NCI-H1694 treated with DMSO at 0.1 percent for 48 hours (cell line): ENCODE results near the gene FAM228A.
"Not testable (repeated sequence)": the region's sequence is repeated elsewhere in the genome, so short reads cannot be mapped to it uniquely, and the experiment has no call there.

ENCODE experiments used
- DNase-seq: peaks from one replicate; lab custom pipeline; 2025; lab: John Stamatoyannopoulos, UW

Gene FAM228A

DNA sequence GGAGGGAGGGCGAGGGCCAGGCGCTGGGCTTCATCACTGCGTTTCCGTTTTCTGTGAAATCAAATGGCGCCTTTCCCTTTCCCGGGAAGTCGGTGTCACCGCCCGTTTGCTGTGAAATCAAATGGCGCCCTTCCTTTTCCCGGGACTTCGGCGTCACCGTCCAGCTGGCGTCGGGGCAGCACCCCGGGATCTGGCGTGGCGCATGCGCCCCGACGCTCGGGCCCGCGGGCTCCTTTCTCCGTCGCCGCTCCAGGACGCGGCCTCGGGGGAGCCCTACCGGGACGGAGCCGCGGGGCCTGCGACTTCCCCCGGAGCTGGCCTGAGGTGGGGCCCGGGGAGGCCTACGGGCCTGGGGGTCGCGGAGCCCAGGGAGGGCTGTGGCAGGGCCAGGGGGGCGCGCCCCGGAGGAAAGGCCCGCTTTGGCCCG is at the start of gene FAM228A:
Gene FAM228A (plus strand): TSS at position 203 of the 427 bp plus-strand sequence. CDS start 428 bp downstream, outside the sequence.
- DNase-seq, result no peak

DNA sequence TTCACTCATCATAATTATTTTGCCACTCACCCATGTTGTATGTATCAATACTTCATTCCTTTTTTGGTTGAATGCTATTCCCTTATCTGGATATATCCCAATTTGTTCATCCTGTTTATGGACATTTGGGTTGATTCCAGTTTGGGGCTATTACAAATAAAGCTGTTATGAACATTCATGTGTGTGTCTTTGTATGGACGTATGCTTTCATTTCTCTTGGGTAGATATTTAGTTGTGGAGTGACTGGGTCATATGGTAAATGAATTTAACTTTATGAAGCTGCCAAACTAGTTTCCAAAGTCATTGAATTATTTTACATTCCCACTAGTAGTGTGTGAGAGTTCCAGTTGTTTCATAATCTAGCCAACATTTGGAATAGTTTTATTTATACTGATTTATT is 48.9 kb upstream of the FAM228A start:
- DNase-seq, result no peak

GRCh38 chr2:24132543-24132942 is 42.3 kb upstream of the FAM228A start:
- DNase-seq, result no peak

GRCh38 chr2:24140305-24140704 is 34.5 kb upstream of the FAM228A start:
- DNase-seq, result not testable (repeated sequence)

DNA sequence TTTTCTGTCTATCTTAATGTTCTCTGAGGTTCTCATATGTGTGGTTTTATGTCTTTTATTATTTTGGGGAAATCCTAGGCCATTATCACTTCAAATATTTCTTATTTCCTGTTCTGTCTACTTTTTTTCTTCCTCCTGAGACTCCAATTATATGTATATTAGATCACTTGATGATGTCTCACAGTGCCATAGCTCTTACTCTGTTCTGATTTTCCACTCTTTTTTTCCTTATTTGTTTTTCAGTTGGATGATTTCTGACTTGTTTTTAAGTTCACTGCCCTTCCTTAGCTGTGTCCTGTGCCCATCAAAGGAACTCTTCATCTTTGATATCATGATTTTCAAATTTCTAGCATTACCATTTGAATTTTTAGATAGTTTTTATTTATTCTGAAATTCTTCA is 27.5 kb upstream of the FAM228A start:
- DNase-seq, result no peak

DNA sequence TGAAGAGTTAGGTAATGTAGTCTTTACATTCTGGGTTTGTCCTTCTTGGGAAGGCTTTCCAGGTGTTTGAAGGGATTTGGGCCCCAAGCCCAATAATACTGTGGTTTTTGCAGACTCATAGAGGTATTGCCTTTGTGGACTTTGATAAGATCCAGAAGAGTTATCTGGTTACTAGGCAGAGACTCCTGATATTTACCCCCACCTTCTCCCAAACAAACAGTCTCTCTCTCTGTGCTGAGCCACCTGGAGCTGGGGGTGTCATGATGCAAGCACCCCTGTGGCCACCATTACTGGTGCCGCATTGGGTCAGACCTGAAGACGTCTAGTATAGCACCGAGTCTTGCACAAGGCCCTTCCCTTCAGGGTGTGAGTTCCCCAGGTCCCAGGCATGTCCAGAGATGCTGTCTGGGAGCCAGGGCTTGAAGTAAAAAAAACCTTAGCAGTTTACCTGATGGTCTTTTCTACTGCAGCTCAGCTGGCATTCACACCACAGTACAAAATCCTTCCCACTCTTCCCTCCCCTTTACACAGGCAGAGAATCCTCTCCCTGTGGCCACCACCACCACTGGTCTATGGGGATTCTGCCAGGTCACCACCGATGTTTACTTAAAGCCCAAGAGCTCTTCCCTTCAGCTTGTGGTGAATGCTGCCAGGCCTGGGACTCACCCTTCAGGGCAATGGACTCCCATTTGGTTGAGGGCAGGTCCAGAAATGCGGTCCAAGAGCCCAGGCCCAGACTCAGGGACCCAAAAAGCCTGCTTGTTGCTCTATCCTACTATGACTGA is 22.2 kb upstream of the FAM228A start:
- no peak for DNase-seq

GRCh38 chr2:24153478-24153877 is 21.4 kb upstream of the FAM228A start:
- no peak for DNase-seq

DNA sequence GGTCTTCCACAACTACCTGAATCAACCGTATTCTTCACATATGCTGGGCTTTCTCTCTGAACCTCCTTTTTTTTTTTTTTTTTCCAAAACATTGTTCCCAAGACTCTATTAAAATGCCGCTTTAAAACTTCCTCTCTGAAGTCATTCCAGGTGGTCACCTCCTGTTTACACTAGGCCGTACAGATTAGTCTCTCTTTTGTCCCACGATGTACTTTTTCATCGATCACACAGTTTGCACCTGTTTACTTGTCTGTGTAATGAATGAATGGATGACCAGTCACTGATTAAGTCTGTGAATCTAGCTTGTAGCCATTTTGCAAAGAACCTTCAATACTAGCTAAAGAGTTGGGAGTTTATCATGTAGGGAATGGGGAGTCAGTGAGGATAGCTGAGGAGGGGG is 16.7 kb upstream of the FAM228A start:
- DNase-seq, result no peak

DNA sequence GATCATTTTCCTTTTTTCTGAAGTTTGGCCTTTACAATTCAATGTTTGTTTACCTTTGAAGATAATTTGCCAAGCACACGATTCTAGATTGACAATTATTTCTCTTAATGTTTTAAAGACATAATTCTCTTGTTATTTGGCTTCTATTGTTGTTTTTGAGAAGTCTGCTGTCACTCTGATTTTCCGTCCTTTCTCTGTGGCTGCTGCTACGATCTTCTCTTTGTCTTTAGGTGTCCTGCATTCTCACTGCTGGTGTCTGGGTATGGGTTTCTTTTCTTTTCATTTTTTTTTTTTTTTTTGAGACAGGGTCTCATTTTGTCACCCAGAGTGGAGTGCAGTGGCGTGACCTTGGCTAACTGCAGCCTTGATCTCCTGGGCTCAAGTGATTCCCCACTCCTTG is 15.1 kb upstream of the FAM228A start:
- DNase-seq, result no peak

DNA sequence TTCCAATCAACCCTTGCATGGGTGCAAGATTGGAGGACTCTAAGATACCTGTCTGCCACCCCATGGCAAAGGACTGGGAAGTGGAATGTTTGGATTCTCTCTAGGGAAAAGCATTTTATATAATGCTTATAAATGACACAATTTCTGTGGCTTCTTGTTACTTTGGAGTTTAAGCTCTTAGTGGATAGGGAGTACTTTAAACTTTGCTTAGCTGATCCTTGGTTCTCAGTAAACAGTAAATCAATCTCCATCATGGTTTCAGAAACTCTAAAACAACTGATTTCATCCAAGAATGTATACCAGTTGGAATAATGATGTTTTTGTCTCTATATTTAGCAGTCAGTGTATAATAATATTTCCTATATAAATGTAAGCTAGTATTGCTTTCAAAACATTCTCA is 14.1 kb upstream of the FAM228A start:
- DNase-seq, result no peak

DNA sequence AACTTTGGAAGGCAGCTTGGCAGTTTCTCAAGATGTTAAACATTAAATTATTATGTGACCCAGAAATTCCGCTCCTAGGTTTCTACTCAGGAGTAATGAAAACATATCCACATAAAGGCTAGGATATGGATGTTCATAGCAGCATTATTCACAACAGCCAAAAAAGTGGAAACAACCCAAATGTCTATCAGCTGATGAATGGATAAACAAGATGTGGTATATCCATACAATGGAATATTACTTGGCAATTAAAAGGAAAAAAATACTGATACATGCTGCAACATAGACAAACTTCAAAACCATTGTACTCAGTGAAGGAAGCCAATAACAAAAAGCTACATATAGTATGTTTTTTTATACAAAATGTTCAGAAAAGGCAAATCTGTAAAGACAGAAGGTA is 12.4 kb upstream of the FAM228A start:
- no peak for DNase-seq

- no peak for DNase-seq
These were observed 11.7 kb upstream of the FAM228A start for GRCh38 chr2:24163186-24163585.

DNA sequence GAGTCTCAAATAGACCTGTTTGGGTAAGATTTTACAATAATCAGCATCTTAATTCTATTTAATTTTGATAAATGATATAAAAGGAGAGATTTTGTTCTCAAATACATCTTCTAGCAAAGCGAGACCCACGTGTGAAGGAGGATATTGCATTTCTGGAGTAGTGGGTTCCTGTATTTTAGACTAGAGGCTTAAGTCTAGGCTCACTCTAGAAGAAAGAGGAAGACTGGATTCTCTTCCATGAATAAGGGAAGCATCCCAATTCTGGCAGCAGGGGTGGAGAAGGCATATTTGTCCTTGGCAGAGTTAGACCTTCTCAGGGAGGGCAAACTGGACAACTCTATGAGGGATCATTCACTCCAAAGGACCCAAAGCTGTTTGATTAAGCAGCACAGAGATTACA is 11.3 kb upstream of the FAM228A start:
- DNase-seq, result no peak

GRCh38 chr2:24164416-24164973 is 10.4 kb upstream of the FAM228A start:
- DNase-seq, result no peak

- DNase-seq, result no peak
These were observed 5.8 kb upstream of the FAM228A start for GRCh38 chr2:24169023-24169422.

GRCh38 chr2:24175631-24176187 is 856 bp downstream of the FAM228A start:
- no peak for DNase-seq

DNA sequence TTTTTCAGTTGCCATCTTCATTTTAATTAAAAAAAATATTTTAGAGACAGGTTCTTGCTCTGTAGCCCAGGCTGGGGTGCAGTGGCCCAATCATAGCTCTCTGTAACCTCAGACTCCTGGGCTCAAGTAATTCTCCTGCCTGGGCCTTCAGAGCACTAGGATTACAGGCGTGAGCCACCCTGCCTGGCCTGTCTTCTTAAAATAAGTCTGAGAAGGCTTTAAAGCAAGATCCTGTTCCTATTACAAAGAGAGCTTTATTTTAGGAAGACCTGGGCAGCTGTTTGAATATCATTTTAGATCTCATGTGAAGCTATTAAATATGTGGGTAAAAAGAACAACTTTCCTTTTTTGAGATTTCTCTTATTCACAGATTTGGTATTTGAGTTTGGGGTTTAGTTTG is 1.5 kb downstream of the FAM228A start:
- DNase-seq, result no peak

- no peak for DNase-seq
These were observed 4.8 kb downstream of the FAM228A start for GRCh38 chr2:24179683-24180082.

DNA sequence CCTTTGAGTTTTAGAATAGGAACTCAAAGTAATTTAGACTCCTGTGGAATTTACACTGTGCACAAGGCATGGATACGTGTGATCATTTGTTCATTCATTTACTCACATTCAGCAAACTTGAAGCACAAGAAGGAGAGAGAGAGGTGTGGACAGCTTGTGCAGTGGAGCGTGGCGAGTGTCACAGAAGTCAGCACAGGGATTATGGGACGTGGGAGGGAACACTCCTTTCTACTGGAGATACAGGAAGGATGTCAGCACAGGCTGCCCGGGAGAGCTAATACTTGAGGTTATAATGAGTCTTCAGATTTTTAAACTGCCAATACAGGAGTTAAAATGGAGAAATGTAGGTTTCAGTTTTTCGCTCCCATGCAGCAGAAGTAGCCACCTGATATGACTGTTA is 7.0 kb downstream of the FAM228A start:
- DNase-seq, result no peak

GRCh38 chr2:24182507-24182906 is 7.7 kb downstream of the FAM228A start:
- DNase-seq, result no peak

DNA sequence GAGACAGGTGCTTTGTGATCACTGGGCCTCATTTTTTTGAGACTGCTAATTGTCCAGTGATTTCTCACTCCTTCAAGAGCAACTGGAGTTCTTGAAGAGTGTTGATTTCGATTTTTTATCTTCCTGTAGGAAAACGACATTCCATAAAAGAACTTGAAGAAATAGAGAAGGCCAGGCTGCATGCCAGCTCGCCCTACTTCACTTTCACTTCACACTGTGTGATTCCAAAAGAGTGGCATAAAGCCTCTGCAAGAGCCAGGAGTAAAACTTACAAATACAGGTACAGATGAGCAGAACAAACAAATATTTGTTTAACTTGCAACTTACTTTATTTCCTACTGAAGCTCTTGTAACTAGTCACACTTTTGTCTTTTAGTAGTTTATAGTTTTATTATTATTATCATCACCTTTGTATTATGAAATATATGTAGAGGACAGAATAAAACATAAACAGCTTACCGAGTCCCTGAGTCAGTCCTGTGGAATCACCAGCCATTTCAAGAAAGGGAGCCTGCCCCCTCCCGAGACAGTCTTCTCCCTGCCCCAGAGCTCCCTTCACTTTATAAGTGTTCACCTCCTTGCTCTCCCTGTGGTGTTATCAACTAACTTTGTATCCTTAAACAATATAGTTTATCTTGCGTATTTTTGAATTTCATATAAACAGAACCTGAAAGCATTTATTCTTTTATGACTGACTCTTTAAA is 8.7 kb downstream of the FAM228A start:
- no peak for DNase-seq

DNA sequence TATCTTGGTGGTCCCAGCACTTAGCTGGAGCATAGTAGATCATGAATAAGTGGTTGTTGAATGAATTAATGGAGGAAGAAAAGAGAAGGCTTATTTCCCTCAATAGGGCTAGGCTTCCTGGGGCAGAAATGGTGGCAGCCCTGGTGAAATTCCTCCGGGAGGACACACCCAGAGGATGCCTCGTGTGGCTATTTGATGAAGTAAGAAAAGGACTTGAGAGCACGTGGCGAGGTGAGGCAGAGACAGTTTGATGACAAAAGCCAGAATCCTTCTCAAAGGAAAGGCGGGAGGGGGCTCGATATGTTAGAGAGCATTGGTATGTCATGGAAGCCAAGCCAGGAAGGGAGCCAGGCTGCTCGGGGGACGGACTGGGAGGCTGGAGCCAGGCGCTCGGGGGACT is 14.7 kb downstream of the FAM228A start:
- DNase-seq, result no peak

DNA sequence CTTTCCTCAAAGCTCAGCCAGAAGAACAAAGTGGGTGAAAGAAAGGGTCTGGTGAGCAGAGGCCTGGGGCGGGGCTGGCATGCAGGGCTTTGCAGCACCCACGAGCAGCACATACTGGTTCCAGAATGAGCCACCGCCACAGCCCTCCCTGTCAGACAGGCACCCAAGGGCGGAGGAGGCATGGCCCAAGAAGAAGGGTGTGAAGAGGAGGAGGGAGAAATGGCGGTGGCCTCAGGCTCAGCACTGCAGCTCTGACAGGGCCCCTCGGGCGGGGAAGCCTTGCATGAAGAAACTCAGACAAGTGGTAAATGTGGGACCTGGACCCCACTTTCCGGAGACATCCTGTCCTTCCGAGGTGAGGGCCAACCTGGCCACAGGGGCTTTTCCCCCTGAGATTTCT is 15.7 kb downstream of the FAM228A start:
- no peak for DNase-seq
